Stimulated activated CD8-positive, alpha-beta memory T cell treated with anti-CD3 and anti-CD28 coated beads, Interleukin-7, amount 100 ng/mL, for 48 hours (primary cell): ENCODE measurements around the gene LGALS3.
A peak's percentile ranks its signal among the peaks of the same experiment; 100 is the strongest.

ENCODE experiments used
- DNase-seq, 2 donors: peaks; one replicate each; pipeline ENCODE4 v3.0.0-alpha.2; 2020; ENCODE audit warnings: low read depth in 1 of 2; ENCODE audit errors: extremely low read depth in 1 of 2

Gene LGALS3

DNA sequence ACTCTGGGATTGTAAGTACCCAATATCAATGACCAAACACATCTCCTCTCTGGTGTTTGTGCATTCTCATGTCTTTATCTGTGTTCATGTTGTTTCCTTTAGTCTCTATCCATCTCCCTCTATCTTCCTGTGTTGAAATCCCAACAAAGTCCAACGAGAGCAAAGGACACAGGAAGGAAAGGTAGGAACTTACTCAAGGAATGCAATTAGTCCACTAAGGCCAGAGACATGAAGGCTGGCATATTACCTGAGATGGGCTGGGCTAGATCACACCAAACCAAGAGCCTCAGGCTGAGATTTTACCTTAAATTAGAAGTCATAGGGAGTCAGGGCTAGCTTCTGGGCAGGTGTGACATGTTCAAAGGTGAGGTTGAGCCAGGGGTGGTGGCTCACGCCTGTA, 14.3 kb upstream of the LGALS3 start:
- DNase-seq = no peak

DNA sequence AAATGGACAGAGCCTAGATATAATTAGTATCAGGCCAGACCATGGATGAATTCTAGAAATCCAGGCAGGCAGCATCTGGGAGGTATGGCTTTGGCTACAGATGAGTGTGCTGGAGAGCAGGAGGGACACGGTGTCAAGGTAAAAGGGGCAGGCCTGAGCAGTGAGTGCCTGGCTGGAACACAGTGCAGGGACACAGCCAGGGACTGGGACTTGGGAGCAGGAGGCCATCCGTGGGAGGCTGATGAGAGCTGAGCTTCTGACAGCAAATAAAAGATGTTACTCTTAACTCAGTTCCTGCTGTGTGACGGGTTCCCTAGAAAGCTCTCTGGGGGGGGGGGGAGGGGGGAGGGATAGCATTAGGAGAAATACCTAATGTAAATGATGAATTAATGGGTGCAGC, 13.6 kb upstream of the LGALS3 start:
- no peak for DNase-seq

DNA sequence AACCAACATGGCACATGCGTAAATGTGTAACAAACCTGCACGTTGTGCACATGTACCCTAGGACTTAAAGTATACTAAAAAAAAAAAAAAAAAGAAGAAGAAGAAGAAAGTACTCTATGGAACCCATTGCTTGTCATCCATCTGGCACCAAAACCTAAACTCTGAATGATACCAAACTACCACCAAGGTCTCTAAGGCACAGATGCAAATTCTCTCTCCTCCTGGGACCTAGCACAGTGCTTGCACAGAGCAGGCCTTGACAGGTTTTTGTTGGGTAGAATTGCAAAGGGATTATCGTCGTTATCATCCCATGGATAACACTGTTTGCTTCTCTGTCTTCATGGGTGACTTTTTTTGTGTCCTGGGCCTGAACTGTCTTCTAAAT, 13.2 kb upstream of the LGALS3 start:
- DNase-seq = no peak

DNA sequence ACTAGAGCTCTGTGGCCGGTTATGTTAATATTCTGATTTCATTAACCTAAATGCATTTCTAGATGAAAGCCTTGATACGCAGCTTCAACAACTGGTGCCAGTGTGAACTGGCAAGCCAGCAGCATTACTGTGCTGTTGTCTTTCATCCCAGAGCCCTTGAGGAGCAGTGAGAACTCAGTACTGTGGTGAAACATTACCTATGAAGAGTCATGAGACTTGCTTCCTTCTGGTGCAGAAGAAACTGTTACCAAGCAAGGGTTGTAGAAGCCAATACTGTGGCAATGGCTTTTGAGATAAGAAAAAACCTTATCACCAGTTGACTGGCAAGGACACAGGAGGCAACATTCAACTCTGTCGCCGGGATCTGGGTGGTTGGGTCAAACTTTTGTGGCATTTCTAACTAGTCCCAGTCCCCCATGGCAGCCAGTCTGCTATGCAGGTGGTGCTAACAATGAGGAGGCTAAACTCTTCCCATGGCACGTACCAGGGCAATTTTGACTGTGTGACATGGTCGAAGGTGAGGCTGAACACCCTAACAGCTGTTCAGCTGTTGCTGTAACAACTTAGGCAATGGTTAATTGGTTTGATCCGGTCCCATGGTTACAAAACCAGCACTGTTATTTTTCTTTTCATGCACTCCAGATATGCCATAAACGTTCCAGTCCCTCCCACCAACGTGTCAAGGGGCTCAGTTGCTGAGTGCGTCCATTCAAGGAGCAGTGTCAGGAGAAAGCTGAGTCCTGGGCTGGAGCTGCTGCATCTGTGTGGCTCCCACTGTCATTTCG, 12.6 kb upstream of the LGALS3 start:
- DNase-seq = no peak

DNA sequence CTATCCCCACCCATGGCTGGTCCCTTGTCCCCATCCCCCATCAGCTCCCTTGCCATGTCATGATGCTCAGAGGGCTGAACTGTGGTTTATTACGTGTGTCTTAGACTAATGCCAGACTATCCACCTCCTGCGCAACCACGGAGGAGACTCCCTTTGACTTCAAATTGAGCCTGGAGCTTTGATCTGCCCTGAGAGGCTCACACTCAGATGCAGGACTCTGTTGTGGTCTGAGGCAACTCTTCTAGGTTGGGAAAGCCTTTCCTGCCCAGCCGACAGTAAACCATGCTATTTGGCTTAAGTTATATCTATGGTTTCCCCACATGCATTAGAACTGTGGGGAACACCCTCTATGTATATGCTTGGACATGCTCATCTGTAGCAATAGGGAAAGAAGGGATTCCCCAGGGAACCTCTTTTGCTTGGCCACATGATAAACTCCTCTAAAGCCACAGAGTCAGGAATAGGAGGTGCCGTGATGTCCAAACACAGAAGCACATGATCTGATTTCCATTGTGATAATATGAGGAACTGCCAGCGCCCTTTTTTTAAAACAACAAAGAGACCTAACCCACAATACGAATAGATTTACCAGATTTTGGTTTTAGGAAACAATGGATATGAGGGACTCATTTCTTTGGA, 11.1 kb upstream of the LGALS3 start:
- DNase-seq = no peak

DNA sequence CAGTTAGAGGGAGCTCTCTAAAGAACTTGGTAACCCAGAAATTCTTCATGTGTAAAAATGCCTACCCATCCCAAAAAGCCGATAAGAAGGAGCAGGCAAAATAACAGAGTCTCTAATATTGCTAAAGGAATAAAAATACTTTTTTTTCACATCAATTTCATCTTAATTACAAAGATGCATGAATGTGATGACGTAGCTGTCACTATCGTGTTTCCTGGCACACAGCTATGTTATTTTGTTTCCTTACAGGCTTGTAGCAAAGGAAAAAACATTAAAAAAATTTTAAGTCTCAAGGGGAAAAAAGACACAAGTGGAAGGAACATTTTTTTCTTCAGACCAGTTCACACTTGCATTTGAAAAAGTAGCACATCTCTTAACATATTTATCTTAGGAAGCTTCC, 10.3 kb upstream of the LGALS3 start:
- DNase-seq = no peak

DNA sequence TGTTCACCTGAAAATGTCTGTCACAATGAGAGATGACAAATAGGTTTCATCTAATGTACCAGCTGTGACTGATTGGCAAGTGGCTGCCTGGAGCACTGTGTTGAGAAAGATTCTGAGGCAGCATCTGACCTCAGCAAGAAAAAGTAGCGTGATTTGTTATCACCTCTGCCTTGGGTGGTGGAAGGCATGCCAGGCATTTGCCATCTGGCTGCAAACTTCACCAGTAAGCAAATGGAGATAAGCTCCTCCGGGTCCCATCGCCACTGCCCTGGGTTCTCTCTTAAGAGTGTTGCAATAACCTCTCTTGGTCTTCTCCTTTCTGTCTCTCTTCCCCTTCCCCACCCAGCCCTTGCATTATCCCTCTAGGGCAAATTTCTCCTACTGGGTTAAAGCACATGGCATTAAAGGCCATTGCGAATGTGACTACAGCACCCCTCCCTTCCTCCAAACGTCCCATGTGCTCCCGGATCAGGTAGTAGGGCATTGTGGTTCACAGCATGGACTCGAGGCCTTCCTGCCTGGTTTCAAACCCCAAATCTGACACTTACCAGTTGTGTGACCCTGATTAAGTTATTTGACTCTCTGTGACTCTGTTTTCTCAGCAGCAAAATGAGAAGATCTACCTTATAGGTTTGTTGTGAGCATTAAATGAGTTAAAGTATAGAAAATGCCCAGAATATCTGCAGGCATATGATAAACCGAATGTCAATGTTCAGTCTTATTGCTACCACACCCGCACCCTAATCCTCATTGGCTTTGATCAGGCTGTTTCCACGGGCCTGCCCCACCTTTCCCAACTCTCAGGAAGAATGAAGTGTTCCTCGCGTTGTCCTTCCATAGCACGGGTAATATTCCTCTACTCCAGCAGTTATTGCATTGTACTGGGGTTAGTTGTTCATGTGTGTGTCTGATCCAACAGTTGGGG, 8.2 kb upstream of the LGALS3 start:
- DNase-seq = no peak

DNA sequence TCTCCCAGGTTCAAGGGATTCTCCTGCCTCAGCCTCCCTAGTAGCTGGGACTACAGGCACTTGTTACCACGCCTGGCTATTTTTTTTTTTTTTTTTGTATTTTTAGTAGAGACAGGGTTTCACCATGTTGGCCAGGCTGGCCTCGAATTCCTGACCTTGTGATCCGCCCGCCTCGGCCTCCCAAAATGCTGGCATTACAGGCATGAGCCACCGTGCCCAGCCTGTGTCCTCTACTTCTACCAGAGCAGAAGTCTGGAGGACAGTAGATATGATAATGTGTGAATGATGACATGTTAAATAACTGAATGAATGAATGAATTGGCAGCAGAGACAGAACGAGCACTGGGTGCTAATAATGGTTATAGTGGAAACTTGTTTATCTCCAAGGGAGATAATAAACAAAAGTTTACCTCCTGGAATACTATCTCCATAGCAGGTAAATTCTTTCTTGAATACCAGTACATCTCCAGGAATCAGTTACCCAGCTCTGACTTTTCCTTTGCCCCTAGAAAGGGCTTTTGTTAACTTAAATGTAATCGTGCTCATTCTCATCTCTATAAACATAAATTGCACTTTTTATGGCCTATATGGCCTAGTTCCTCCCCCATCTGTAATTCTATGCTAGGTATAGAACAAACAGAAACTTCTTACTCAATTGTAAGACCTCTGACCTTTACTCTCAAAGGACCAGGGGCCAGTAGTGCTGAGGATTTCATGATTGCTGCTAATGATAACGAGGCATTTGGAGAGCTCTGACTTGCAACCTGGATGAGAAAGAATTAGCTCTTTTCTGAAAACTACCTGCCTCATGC, 7.2 kb upstream of the LGALS3 start:
- DNase-seq = no peak

DNA sequence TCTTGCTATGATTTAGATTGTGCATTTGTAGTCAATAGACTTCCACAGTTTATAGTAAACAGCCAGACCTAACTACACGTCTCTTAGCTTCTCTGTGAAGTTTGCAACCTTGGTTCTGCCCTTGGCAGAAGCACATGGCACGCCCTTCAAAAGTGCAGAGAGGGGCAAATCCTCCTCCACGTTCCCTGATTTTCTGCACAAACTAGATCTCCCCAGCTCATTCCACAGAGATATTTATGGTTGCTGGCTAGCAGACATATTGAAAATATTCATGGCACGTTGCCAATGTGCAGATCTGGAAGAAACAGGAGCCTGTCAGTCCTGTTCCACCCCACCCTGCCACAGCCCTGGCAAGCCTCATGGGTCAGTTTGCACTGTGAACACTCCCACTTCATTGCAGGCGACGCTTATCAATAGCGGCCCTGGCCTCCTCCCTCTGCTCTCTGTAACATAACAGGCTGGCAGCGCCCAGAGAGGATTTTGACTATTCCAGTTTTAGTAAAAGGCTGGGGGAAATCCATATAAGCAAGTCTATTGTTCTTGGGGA, 6.5 kb upstream of the LGALS3 start:
- DNase-seq = no peak

DNA sequence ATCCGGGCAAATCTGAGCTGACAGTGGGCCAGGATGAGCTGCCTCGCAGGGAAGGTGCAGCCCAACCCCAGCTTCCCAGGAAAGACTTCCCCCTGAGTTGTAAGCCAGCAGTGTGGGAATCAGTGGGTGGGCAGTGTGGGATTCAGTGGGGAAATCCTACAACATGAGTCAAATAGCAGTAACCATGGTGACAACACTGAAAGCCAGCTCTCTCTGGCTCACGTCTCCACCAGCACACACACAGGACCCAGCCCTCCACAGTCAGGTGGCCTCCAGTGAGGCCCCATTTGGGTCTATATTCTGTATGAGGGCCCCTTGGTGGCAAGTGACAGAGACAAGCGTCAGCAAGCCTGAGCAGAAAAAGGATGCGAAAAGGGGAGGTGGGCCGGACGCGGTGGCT, 6.0 kb upstream of the LGALS3 start:
- DNase-seq = no peak

DNA sequence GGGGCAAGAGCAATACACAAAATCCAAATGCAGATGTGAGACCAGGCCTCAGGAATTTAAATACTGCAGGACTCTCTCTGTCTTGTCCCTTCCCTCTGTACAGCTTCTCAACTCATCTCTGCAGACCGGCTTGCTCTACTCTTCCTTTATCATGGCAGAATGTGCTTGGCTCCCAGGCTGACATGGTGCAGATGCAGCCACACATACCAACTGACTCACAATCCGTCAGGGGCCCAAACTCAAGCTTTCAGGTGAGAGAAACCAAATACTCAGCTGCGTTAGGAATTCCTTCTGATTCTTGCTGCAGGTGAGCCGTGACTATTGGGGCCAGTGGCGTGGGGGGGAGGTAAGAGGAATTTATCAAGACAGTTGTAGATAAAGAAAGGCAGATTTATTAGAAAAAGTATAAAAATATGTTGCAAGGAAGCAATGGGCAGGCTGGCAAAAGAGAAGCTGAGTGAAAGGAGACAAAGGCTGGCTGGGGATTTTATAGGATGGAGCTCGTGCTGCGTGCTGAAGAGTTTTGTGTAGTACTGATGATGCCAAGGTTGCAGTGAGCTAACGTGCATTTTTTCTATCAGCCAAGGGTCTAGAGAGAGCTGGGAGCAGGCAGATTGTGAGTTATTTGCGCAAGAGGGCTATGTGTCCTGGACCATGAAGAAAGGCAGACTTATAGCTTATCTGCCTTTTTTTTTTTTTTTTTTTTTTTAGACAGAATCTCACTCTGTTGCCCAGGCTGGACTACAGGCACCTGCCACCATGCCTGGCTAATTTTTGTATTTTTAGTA, 5.0 kb upstream of the LGALS3 start:
- DNase-seq = no peak

DNA sequence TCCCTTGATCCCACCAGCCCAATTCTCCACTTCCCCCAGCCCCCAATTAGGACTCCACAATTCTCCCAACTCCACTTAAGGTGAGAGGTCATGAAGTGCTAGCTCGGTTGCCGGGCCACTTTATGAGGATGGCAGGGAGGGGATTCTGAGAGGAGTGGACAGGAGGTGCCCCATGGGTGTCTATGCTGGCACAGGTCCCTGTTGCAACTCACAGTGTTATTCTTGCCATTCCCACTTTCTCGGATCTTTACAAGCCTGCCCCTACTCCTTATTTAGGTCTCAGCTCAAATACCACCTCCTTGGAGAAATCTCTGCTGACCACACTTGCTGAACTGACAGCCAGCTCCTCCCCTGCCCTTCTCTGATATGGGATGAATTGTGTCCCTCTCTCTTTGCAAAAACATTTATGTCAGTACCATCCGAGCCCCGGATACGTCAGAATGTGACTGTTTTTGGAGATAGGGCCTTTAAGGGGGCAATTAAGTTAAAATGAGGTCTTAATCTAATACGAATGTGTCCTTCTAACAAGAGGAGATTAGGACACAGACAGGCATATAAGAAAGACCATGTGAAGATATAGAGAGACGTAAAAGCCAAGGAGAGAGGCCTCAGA, 4.2 kb upstream of the LGALS3 start:
- no peak for DNase-seq

DNA sequence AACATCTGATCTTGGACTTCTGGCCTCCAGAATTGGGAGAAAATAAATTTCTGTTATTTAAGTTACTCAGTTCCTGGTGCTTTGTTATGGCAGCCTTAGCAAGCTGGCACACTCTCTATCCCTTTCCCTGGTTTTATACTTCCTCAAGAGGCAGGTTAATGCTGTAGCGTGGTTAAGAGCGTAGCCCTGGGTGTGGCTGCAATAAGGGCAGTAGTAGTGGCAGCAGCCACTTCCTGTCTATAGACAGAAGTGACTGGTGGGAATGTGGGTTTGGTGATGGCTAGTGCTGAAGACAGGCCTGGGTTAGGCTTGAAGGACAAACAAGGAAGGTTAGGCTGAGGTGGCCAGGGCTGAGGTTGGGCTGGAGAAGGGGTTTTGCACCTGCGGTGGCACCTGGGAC, 3.6 kb upstream of the LGALS3 start:
- no peak for DNase-seq

DNA sequence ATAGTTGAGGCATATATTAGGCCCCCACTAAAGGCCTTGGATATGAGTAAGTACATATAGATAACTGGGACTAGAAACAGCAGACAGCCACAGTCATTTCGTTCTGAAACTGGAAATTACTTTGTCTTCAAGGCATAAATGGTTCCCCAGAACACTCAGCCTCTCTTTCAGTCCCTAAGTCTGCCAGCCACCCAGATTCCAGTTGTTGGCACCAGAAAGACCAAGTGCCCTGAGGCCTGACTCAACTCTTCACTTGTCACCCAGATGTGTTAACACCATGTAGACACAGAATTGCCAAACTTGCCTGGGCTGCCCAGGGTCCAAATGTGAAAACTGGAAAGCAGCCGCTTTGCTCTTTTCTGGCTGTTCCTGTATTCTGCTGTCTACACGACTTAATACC, 3.0 kb upstream of the LGALS3 start:
- DNase-seq = no peak

DNA sequence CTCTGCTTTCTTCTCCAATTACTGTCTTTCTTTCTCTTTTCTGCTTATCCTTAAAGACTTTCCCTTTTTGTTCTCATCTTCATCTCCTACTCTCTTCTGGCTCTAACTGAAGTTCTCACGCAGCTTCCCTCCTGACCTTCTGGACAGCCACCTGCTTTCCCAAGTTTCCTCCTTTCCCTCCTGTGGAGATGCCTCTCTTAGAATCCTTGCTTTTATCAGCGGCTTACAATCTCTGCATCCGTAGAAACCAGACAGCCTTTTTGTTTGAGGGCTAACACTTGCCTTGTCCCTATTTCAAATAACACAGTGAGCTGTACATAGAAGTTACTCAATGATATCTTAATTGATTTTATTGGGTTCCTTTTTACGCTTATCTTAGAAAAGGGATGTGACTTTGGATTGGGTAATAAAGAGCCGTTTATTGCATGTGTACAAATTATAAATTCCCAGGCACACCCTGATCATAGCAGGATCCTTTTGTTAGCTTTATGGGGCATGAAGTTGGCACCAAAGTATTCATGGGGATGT, 2.1 kb upstream of the LGALS3 start:
- no peak for DNase-seq

DNA sequence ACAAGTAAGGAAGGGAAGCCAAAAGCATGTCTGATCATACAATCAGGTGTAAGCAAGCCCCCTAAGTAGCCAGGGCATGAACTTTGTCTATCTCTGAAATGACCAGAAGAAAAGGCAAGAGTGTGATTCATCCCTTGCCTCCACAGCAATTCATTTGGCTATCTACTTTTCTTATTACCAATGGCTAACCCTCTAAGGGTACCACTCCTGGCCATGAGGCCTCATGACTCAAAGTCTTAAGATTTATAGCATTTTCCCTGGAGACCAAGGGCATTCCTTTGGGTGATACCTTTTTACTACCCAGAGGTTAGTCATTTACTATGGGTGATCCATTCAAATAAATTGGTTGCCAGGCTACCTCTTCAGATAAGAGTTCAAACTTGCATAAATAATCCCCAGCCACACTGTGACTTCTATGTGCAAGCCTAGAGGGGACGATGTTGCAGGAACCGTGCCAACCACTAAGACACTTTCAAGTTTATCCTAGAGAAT, 1.5 kb upstream of the LGALS3 start:
- DNase-seq = no peak

DNA sequence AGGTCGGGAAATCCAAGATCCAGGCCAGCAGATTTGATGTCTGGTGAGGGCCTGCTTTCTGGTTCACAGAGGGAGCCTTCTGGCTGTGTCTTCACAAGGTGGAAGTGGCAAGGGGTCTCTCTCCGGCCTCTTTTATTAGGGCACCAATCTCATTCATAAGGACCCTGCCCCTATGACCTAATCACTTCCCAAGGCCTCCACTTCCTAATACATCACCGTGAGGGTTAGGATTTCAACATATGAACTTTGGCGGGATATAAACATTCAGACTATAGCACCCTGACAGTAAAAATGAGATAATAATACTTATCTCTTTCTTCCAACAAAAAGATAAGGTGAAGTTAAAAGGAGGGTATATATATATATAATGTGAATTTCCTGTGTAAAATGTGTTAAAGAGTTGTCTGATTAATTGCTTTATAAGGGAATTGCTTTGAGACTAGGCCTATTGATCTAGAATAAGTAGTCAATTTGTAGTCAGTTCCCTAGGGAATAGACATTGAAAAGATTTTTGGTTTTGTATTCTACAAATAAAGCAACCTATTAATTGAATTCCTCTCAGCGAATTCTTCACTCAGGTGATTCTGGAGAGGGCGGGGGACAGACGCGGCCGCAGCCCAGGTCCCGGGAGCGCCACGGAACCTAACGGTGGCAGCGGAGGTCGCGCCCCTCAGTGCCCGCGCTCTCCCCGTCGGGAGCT, 516 bp upstream of the LGALS3 start:
- DNase-seq = no peak

DNA sequence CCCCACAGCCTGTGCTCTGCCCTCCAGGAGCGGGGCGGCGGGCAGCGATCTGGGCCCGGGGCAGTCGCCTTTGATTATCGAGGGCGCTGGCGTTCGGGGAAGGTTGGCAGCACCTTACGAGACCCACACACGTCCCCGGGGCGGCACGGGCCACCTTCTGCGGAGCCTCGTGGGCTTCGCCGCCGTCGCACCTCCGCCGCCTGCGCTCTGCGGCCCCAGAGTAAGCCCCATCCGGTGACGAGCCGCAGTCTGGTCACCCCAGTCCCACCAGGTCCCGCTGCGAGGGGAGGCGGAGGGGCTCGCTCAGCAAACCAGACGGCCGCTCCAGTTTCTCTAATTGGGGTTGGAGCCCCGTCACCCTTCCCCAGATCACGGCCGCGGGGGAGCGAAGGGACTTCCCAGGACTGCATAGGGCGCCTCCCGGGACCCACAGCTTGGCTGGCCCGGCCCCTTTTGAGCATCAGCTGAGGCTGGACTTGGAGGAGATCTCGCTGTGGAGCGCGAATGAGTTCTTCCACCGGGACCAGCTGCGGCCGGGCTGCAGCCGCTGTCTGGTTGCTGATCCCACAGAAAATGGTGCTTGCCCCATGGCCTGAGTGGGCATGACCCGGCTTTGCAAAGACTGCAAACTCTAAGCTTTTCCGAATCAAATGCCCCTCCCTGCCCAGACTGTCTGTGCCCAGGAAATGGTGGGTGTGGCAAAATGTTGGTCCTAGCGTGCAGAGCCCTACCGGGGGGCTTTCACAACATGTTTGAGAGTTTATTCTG, 560 bp downstream of the LGALS3 start:
- DNase-seq = peak in 1 of 2 donors; percentile 26
